ENCODE data around the gene SLC35F6.
"Not testable (repeated sequence)": the region's sequence is repeated elsewhere in the genome, so short reads cannot be mapped to it uniquely, and the experiment has no call there.

Gene SLC35F6

DNA sequence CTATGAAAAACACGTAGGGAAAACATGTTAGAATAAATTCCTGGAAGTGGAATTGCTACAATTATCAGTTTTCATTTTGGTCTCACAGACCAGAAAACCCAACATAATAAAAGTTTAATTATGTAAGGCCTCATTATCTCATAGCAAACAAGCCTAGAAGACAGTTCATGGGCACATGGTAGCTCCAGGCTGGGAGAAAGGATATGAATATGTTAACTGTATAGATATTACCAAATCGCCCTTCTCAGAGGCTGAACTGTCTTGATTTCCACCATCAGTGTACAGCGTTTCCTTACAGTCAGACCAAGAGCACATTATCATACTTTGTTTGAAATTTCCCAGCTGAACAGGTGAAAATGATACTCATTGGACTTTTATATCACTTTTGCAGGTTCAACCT, 17.1 kb upstream of the SLC35F6 start:
- Histone ChIP-seq H3K27ac (no peak overlapping the region), H3K9ac (ENCODE audit: insufficient read length) (no peak overlapping the region), H3K36me3 (ENCODE audit: insufficient read depth, low read length) (no peaks in the 10 kb centered on the region), H3K4me3 (no peak overlapping the region), H3K9me3 (ENCODE audit: low read depth, low read length) (no peaks in the 10 kb centered on the region)
- TF ChIP-seq POLR2AphosphoS5 (IDR thresholded peaks at IDR 0.05; ENCODE audit: borderline replicate concordance, low read depth, low read length), result no peak
- TF ChIP-seq EZH2 (IDR thresholded peaks at IDR 0.05), result no peak
- TF ChIP-seq FOXP2 (optimal IDR thresholded peaks at IDR 0.05; ENCODE audit: control extremely low read depth, extremely low read length, insufficient read depth), result no peak
- no peak for DNase-seq (ENCODE audit: low read depth, low spot score)

DNA sequence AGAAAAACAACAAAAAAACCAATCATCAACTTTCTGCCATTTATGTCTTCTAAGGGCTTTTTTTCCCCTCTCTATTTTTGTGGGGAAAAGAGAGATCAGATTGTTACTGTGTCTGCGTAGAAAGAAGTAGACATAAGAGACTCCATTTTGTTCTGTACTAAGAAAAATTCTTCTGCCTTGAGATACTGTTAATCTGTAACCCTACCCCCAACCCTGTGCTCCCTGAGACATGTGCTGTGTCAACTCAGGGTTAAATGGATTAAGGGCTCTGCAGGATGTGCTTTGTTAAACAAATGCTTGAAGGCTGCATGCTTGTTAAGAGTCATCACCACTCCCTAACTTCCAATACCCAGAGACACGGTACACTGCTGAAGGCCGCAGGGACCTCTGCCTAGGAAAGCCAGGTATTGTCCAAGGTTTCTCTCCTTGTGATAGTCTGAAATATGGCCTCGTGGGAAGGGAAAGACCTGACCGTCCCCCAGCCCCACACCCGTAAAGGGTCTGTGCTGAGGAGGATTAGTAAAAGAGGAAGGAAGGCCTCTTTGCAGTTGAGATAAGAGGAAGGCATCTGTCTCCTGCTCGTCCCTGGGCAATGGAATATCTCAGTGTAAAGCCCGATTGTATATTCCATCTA, 14.2 kb upstream of the SLC35F6 start:
- not testable (repeated sequence) for H3K4me3 ChIP-seq; H3K27ac ChIP-seq; DNase-seq (ENCODE audit: low read depth, low spot score); H3K9me3 ChIP-seq (ENCODE audit: low read depth, low read length); H3K9ac ChIP-seq (ENCODE audit: insufficient read length); H3K36me3 ChIP-seq (ENCODE audit: insufficient read depth, low read length)

- DNase-seq (ENCODE audit: low read depth, low spot score); H3K36me3 ChIP-seq (ENCODE audit: insufficient read depth, low read length); H3K4me3 ChIP-seq; H3K9me3 ChIP-seq (ENCODE audit: low read depth, low read length); H3K27ac ChIP-seq; H3K9ac ChIP-seq (ENCODE audit: insufficient read length): not testable (repeated sequence)
These were observed 13.6 kb upstream of the SLC35F6 start for GRCh38 chr2:26750467-26750866.

- peak; percentile 60 for DNase-seq (ENCODE audit: low read depth, low spot score)
- no peak for TF ChIP-seq FOXP2 (optimal IDR thresholded peaks at IDR 0.05; ENCODE audit: control extremely low read depth, extremely low read length, insufficient read depth)
These were observed 11.4 kb upstream of the SLC35F6 start for GRCh38 chr2:26752656-26753055.

DNA sequence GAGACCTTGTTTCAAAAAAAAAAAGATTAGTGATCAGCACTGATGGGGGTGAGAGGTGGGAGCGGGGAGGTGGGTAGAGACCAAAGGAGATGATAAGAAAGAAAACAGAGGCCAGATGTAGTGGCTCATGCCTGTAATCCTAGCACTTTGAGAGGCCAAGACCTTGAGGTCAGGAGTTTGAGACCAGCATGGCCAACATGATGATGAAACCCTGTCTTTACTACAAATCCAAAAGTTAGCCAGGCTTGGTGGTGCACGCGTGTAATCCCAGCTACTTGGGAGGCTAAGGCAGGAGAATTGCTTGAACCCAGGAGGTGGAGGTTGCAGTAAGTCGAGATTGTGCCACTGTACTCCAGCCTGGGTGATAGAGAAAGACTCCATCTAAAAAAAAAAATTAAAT, 9.5 kb upstream of the SLC35F6 start:
- H3K9ac ChIP-seq (ENCODE audit: insufficient read length), result no peak overlapping the region
- H3K27ac ChIP-seq, result no peak overlapping the region
- no peak overlapping the region for H3K4me3 ChIP-seq
- DNase-seq (ENCODE audit: low read depth, low spot score), result no peak
- TF ChIP-seq EZH2 (IDR thresholded peaks at IDR 0.05) (no peak), FOXP2 (optimal IDR thresholded peaks at IDR 0.05; ENCODE audit: control extremely low read depth, extremely low read length, insufficient read depth) (no peak), POLR2AphosphoS5 (IDR thresholded peaks at IDR 0.05; ENCODE audit: borderline replicate concordance, low read depth, low read length) (no peak)
- H3K9me3 ChIP-seq (ENCODE audit: low read depth, low read length), result no peaks in the 10 kb centered on the region
- no peaks in the 10 kb centered on the region for H3K36me3 ChIP-seq (ENCODE audit: insufficient read depth, low read length)

More at GRCh38 chr2:26752656-26753055, 11.4 kb upstream of the SLC35F6 start:
- Histone ChIP-seq H3K4me3 (peak overlapping the region; percentile 12), H3K9me3 (ENCODE audit: low read depth, low read length) (no peaks in the 10 kb centered on the region), H3K27ac (peak overlapping the region; percentile 55; the same call in 1 of the 2 replicates), H3K9ac (ENCODE audit: insufficient read length) (no peak overlapping the region), H3K36me3 (ENCODE audit: insufficient read depth, low read length) (no peaks in the 10 kb centered on the region)

GRCh38 chr2:26754972-26755670, 9.0 kb upstream of the SLC35F6 start:
- DNase-seq (ENCODE audit: low read depth, low spot score), result no peak
- Histone ChIP-seq H3K9me3 (ENCODE audit: low read depth, low read length) (no peaks in the 10 kb centered on the region), H3K9ac (ENCODE audit: insufficient read length) (no peak overlapping the region), H3K4me3 (no peak overlapping the region), H3K36me3 (ENCODE audit: insufficient read depth, low read length) (no peaks in the 10 kb centered on the region), H3K27ac (no peak overlapping the region)
- no peak for TF ChIP-seq FOXP2 (optimal IDR thresholded peaks at IDR 0.05; ENCODE audit: control extremely low read depth, extremely low read length, insufficient read depth)

DNA sequence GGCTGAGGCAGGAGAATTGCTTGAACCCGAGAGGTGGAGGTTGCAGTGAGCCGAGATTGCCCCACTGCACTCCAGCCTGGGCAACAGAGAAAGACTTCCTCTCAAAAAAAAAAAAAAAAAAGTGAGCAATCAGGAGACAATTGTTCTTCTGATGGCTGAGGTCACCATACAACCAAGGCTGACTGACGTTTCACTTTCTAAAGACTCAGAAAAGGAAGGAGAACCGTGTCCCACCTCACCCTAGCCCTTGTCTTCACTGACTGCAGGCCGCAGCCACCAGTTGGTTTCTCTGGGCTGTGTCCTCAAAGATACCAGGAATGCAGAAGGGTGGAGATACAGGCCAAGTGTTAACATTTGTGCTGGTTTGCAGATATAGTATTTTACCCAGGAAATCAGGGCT, 7.7 kb upstream of the SLC35F6 start:
- Histone ChIP-seq H3K27ac (no peak overlapping the region), H3K36me3 (ENCODE audit: insufficient read depth, low read length) (no peaks in the 10 kb centered on the region), H3K4me3 (no peak overlapping the region), H3K9ac (ENCODE audit: insufficient read length) (no peak overlapping the region), H3K9me3 (ENCODE audit: low read depth, low read length) (no peaks in the 10 kb centered on the region)
- no peak for DNase-seq (ENCODE audit: low read depth, low spot score)
- no peak for TF ChIP-seq EZH2 (IDR thresholded peaks at IDR 0.05)
- TF ChIP-seq FOXP2 (optimal IDR thresholded peaks at IDR 0.05; ENCODE audit: control extremely low read depth, extremely low read length, insufficient read depth), result no peak
- no peak for TF ChIP-seq POLR2AphosphoS5 (IDR thresholded peaks at IDR 0.05; ENCODE audit: borderline replicate concordance, low read depth, low read length)

- H3K9ac ChIP-seq (ENCODE audit: insufficient read length), result no peak overlapping the region
- no peak for DNase-seq (ENCODE audit: low read depth, low spot score)
- no peak overlapping the region for H3K4me3 ChIP-seq
- TF ChIP-seq FOXP2 (optimal IDR thresholded peaks at IDR 0.05; ENCODE audit: control extremely low read depth, extremely low read length, insufficient read depth) (no peak), POLR2AphosphoS5 (IDR thresholded peaks at IDR 0.05; ENCODE audit: borderline replicate concordance, low read depth, low read length) (no peak), EZH2 (IDR thresholded peaks at IDR 0.05) (no peak)
- no peak overlapping the region for H3K27ac ChIP-seq
- H3K9me3 ChIP-seq (ENCODE audit: low read depth, low read length), result no peaks in the 10 kb centered on the region
- H3K36me3 ChIP-seq (ENCODE audit: insufficient read depth, low read length), result no peaks in the 10 kb centered on the region
These were observed 6.0 kb upstream of the SLC35F6 start for GRCh38 chr2:26757873-26758789.
